GM11168 (cell line): ENCODE data around the gene CCN6.

Experiments
- in situ Hi-C: fragments of 300-500 bp; cut with MboI; formaldehyde crosslinking; loops from one replicate; pipeline ENCODE4 v1.12.0; 2022; ENCODE audit warnings: low sequenced_read_pairs; ENCODE audit not compliant: unreplicated experiment

CCN6 gene

DNA sequence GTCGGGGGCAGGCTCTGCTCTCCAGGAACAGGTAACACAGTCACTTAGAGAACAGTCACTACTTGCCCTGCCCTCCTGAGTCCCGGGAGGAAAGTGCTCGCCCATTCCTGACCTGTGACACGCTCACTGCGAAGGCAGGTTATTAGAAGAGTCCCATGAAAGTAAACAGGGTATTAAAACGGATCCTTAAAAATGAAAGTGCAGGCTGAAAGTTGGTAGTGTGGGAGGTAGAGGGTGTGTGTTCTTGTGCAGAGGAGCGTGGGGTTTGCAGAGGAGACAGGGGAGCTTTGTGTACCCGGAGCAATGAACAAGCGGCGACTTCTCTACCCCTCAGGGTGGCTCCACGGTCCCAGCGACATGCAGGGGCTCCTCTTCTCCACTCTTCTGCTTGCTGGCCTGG is at the start of gene CCN6:
CCN6 (plus strand) TSS at position 104 of the 400 bp plus-strand sequence; CDS start at position 358, 254 bp downstream.
- in situ Hi-C loops = no loop called here

DNA sequence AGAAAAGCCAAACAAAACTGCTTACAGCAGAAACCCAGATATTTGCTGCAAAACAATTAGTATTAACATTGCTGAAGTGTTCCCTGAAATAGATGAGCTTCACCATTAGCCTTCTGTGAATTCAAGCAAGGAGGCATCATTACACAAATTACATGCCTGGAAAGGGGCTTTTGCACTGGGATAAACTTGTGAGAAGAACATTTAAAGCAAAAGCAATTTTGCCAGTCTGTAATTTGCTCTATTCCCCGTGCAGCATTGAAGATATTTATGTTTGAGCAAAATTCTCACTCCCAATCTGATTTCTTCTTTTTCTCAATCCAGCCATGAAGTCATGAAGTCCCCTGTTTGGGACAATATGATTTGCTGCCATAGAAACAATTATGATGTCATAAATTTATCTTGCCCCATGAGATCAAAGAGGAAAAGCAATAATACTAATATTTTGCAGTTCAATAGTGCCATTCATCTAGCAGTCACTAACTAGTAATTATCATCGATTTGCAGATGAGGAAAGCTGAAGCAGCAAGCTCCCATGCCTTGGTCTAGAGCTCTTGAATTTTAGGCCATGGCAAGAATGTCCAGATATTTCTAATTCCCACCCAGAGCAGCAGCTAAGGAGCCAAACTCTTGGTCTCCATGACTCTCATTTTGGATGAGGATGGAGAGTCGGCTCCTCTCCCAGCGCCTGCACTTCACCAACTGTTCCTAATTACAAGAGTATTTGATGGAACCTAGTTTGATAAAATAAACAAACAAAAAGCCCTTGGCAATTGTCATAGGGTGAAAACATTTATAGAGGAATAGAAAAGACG is 49.5 kb upstream of the CCN6 start:
- in situ Hi-C loops = loop anchor here (5.0 kb wide), 1 partner anchor 302 kb away; no protein-coding TSS in a partner anchor

DNA sequence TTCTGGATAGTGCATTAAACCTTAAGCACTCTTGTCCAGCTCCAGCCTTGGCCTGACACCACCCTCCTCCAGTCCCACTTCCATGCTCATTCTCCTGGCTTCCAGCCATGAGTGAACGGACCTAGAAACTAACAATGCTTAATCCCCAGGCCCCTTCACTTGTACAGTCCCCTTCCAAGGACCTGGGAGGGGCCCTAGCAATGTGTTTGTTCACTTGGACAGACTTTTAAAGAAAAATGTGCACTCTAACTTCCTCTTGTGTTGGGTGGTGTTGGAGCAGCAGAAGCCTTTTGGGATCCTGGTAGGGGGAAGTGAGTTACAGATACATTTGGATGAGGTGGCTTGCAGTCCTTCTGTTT is 48.9 kb upstream of the CCN6 start:
- in situ Hi-C loops = no loop called here

DNA sequence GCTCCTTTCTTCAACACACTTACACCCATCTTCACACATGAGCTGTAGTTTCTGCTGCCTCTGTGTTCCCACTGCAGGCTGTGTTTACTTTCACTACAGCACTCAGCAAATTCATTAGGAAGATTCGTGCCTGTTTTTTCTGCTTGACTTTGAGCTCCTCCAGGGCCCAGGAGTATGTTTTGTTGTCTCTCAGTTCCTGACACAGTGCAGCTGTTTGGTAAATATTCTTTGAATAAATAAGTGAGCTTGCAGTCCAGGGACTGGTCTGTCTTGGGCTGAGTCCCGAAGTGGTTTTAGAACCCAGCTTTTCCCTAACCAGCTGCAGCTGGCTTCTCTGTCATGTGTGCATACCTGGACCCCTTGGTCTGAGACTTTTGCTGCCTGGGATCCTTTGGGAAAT is 46.6 kb upstream of the CCN6 start:
- in situ Hi-C loops = no loop called here

DNA sequence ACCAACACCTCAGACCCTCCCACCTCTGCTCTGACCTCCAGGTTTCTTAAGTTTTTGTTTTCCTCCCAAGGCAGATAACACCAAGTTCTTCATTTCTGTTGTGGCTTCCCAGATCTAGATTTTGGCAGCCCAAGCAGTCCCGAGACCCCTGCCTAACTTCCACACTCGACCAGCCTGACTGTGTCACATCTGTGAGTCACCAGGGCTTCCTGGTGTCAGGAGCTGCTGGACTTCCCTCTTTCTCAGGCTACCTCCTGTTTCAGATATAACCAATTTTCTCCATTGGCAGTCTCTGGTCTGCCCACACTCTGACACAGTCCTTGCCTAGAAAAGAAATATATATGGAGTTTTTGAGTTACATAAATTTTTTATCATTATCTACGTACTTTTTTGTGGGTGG is 46.1 kb upstream of the CCN6 start:
- in situ Hi-C loops = no loop called here

DNA sequence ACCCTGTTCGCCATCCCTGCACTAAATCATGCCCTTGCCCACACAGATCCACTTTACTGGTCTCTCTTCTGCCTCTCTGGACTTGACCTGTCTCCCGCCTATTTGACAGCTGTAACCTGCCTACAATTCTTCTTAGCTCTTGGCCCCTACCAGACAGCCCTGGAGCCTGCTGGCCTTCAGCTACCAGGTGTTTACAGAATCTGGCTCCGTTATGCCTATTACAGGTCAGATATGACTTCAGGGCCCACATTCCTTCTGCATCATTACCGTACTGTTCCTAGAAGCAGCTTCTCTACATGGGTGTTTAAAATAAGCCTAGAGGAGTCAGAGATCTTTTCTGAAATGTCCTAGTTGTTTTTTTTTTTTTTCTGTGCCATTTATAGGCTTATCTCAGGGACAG is 45.4 kb upstream of the CCN6 start:
- in situ Hi-C loops = no loop called here

DNA sequence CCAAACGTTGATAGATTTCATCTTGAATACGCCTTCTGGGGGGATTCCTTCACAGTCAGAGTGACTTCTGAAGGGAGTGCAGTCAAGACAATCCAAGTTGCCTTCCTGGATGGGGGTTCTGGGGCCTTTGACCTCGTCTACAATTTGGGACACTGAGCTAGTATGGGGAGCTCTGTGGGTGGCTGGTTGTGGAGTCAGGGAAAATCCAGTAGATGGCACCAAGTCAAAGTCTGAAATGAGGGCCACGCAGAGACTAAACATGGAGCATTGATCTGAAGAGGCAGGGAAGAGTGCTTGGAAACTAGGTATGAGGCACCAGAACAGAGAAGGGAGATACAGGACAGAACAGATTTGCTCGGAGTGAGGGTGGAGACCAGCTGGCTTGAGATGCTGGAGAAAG is 43.6 kb upstream of the CCN6 start:
- in situ Hi-C loops = no loop called here

DNA sequence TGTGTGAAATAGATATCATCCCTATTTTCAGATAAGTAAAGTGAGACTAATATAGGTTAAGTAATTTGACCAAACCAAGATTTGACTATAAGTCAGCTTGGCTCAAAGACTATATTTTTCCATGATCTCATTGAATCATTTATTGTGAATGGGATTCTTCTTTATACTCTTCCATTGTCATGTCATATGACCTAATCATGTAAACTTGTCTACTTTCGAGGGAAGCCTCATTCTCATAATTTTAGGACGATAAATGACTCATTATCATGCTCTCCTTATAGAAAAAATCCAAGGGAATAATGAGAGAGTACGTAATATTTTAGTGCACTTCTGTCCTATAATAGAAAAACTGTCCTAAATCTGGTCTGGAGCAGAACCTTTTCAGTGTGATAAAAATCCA is 40.9 kb upstream of the CCN6 start:
- in situ Hi-C loops = no loop called here

DNA sequence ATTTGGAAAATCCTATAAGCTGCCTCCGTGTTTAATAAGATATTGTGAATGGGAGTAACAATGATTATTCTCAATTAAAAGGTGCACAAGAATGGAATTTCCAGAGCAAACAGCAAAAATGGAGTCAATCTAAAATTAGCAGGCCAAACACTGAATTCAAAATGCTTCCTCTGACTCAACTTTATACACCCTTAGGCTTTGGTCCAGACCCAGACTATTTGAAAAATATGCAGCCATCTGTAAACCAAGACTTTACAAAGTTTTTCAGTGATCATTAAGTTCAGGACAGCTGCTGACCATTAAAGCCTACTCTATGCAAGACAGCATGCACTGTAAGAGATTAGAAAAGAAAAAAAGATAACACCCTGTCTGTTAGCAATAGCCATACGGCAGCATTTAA is 39.4 kb upstream of the CCN6 start:
- in situ Hi-C loops = no loop called here

DNA sequence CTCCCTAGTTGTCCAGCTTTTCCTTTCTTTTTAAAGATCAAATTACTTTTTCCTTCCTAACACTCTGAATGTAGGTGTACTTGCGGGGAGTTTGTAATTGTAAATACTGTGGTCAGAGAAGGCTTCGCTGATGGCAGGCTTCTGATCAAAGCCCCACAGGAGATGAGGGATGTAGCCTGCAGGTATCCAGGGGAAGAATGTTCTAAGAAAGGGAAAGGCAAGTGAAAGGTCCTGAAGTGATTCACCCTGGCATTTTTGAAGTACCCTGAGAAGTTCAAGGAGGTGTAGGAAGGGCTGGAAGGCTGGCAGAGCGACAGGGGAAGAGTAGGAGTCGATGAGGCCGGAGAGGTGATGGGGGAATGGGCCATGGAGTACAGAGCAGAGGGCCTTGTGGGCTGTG is 38.2 kb upstream of the CCN6 start:
- in situ Hi-C loops = no loop called here

DNA sequence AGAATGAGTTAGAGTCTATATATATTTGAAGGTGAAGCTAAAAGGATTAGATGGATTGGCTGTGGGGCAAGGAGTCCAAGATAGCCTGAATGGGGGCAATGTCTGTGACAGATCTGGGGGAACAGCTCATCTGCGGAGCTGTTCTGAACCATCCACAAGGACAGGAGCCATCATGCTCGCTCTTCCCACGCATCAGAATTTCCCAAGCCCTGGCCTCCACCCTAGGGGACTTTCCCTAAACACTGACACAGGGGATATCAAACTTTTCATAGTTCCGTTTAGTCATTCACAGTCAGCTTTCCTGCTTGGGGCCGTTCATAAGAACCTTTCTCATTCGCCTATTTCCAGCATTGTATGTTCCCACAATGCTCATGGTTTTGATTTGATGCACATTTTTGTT is 37.6 kb upstream of the CCN6 start:
- in situ Hi-C loops = no loop called here

DNA sequence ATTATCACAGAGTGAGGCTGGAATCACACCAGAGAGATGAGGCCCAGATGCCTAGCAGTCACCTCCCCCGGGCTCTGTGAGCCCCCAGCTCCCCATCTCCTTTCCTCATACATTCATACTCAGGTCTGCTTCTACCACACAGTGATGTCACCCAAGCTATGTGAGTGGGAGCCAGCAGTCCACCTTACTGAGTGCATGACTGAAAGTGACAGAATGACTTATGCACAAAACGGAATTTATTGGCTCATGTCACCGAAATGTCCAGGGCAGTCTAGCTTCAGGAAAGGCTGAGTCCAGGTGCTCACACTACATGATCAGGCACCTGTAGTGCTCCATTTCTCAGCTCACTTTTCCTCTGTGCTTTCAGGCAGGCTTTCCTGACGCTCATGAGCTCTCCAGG is 36.7 kb upstream of the CCN6 start:
- in situ Hi-C loops = no loop called here

DNA sequence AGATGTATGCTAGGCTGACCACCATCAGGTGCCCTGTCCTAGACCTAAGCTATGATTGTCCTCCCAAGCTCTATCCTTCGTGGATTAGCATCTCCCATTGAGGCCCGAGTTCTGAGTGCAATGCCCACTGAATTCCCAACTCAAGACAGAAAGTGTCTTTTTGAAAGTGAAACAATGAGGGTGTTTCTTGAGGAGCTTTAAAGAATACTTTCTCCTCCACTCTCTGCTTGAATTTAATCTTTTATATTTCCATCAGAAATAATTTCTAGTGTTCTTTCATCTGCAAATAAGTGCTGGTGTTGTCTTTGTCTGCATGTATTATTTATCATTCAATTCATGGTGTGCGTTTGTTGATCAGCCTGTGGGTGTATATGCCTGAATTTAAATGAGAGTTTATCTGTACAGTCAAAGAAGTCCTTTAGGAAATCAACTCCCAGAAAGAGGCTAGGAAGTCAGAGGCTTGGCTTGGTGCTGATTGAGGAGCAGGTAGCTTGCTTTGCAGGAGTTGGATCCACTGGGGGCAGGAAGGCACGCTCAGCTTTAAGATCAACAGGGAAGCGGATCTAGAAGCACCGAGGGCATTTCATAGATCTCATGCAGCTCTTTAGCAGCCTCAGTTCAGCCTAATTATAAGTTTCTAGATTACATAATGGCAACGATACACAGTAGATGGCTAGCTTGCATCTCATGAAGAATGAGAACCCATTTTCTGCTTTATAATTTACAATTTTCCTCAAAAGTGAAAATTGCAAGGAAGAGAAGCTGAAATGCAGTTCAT is 36.0 kb upstream of the CCN6 start:
- in situ Hi-C loops = no loop called here

DNA sequence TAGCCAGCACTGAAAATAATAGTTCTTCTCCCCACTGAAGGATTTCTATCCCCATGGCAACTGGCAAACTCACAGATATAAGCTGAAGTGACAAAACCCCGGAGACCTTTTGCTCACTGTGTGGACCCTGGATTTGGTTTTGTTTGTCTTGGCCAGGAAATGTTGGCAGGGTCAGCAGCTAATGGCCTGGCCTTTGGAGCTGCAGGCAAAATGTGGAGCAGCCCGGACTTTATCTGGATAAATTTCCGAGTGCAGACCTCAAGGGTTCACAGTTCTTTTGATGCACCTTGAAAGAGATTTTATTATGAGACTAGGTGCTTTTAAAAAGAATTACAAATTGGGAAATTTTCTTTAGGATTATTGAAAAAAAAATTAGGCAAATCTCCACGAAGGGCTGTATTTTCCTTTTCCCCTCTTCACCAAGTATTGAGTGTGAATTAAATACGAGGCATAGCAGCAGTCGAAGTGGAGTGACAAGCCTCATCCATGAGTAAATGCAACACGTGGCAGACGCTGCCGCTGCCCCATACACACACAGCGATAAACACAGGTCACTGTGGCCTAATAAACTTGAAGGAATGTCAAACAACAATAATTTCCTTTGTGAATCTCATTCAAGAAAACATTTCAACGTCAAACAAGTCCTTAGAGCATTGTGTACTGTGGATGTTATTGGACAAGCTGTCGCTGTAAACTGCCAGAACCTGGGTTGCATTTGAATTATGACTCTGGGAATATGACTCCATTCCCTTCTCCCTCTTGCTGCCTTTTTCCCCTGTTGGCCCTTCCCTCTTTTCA is 35.1 kb upstream of the CCN6 start:
- in situ Hi-C loops = no loop called here

DNA sequence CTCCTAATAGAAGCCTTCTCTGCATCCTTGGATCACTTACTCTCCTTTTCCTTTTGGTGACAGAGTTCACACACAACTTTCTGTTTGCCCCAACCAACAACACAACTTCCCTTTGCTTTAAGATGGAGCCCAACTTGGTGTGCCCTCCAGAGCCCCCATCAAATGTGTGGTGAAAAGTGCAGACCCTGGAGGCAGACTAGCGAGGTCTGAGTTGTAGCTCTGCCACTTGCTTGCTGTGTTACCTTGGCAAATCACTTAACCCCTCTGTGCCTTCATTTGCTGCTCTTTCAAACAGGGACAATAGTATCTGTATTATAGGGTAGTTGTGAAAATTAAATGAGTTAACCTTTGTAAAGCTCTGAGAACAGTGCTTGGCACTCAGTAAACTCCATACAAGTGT is 34.3 kb upstream of the CCN6 start:
- in situ Hi-C loops = no loop called here

DNA sequence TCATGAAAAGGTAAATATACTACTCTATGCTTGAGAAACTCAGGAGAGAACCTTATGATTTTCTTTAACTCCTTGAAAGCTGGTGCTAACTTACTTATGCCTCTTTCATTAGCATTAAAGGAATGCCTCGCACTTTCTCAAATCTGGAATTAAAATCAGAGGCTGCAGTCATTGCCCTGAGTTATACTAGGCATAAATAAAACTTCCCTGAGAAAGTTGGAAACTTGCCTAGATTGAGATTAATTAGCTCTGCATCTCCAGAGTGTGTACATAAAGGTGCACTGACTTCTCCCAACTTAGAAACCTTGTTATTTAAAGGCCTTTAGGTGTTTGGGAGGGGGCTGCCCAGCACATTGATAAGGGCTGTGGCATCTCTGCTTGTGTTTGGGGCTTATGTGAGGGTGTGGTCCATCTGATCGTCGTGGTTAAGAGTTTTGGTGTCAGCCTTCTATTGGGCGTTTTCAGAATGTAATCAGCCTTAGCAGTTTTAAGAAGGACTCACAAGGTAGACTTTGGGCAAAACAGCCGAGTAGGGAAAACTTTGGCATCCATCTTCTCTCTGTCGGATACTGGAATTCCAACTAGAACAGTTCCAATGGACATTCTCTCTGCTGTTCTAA is 32.1 kb upstream of the CCN6 start:
- in situ Hi-C loops = no loop called here

DNA sequence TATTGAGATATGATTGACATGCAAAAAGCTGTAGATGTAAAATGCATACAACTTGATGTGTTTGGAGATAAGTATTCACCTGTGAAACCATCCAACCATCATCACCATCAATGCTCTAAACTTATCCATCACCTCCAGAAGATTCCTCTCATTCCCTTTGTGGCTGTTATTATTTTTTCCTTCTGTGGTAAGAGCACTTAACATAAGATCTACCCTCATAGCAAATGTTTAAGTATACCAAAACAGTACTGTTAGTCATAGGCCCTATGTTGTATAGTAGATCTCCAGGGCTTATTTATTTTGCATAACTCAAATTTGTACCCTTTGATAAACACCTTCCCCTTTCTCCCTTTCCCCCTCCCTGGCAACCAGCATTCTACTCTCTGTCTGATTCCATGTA is 31.2 kb upstream of the CCN6 start:
- in situ Hi-C loops = no loop called here

DNA sequence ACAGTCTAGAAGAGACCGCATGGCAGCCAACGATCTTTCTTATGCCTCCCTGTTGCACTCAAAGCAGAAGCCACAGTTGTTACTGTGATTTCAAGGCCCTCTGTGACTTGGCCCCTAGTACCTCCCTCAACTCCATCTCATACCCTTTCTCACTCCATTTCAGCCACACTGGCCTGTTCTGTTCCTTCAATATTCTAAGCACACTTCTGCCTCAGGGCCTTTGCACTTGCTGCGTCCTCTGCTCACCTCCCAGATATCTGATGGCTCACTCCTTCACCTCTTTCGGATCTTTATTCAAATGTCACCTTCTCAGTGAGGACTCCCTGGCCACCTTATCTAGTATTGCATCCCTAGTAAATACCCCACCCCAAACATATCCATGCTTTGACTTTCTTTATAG is 29.4 kb upstream of the CCN6 start:
- in situ Hi-C loops = no loop called here

DNA sequence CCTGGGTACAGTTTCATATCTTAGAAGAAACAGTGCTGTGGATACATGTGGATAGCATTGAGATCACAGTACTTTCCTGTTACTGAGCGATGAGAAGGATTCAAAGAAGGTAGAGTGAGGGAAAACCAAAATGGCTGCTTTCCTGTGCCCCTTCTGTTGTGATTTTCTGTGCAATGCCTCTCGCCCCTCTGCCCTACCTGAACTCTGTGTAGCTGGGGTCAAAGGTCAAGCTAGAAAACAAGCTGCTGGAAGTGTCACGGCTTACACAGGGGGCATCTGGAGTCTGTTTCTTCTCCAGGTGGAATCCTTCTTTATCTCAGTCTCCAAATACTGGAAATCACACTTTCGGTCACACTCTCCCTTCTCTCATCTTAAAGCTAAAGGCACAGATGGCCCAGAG is 27.0 kb upstream of the CCN6 start:
- in situ Hi-C loops = loop anchor here (25.0 kb wide), 1 partner anchor 765 kb away; a partner anchor contains a TSS

DNA sequence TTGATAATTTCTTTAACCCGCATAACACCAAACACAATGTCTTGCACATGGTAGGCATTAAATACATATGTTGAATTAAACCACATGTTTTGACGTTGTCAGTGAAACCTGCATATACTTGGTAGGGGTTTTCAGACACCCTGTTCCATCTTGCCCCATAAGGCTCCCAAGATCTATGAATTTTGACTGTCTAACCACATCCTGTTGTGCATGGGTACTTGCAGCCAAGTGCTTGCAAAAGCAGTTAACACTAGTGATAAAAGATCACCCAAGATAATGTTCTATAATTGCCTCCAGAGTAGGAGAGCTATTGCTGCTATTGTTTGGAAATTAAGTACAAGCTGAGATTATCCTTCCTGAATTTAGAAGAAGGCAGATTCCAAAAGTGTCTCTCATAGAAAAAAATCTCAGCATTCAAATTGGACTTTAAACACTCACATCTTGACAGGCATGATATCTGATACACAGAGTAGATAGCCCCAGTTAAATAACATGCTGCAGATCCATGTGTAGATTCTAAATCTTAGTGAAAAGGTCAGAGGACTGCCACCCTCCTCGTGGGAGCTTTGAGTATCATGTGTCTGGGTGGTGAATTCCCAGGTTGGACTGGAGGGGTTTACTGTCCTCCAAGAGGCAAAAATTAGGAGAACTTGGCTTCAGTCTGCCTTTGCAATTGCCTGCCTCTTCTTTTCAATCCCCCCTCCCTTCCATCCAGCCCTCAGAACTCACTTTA is 25.8 kb upstream of the CCN6 start:
- in situ Hi-C loops = loop anchor here (25.0 kb wide), 1 partner anchor 766 kb away; a partner anchor contains a TSS
